WTC11 (cell line): ENCODE data around the gene SLIT3. TPM values are rescaled to one million over a fixed set of nuclear protein-coding genes. Genes with fewer than 3 reads are reported as not detected.

Experiments
- ATAC-seq: fragments of 200-7000 bp; cut with Tn5 transposase; 2 replicates; pipeline ENCODE4 v1.10.0; 2021; ENCODE audit warnings: mild to moderate bottlenecking, moderate library complexity
- CTCF ChIA-PET: fragments of 300-600 bp; sonication (Branson Sonifier 250); formaldehyde crosslinking; loops from one replicate; lab custom pipeline; 2021; ENCODE audit warnings: antibody characterized with exemption; lab: Charles Lee
- POLR2A ChIA-PET: fragments of 350-600 bp; sonication (Branson Sonifier 250); formaldehyde crosslinking; loops from one replicate; lab custom pipeline; 2021; ENCODE audit warnings: antibody characterized with exemption; lab: Charles Lee
- DNase-seq: peaks from one replicate; pipeline ENCODE4 v3.0.0; 2021; ENCODE audit warnings: low spot score
- H3K27ac Mint-ChIP-seq: 2 replicates; pipeline ENCODE4 v1.8.0; 2021; ENCODE audit warnings: mixed read lengths
- H3K27me3 Mint-ChIP-seq: 2 replicates; pipeline ENCODE4 v1.8.0; 2021; ENCODE audit warnings: low read depth, mild to moderate bottlenecking, moderate library complexity, mixed read lengths
- H3K36me3 Mint-ChIP-seq: 2 replicates; pipeline ENCODE4 v1.8.0; 2021; ENCODE audit warnings: mixed read lengths
- H3K4me1 Mint-ChIP-seq: 2 replicates; pipeline ENCODE4 v1.8.0; 2022; ENCODE audit warnings: mixed read lengths
- H3K4me3 Mint-ChIP-seq: 2 replicates; pipeline ENCODE4 v1.8.0; 2021; ENCODE audit warnings: mild to moderate bottlenecking, moderate library complexity, mixed read lengths
- H3K9me3 Mint-ChIP-seq: 2 replicates; pipeline ENCODE4 v1.8.0; 2021; ENCODE audit warnings: mixed read lengths
- CDX4 ChIP-seq: fragments of 250-450 bp; sonication (Bioruptor Pico); IDR thresholded peaks from 2 replicates; pipeline ENCODE4 v1.9.0; 2021; ENCODE audit warnings: moderate library complexity, mild to moderate bottlenecking, inconsistent platforms, borderline replicate concordance
- CREB1 ChIP-seq: sonication (generic); formaldehyde crosslinking; IDR thresholded peaks from 2 replicates; pipeline ENCODE4 v1.8.0; 2023; ENCODE audit warnings: mild to moderate bottlenecking, missing genetic modification reagents
- CTCF ChIP-seq: fragments of 200-600 bp; IDR thresholded peaks from 2 replicates; pipeline ENCODE4 v1.8.0; 2022; ENCODE audit warnings: antibody characterized with exemption
- EMX1 ChIP-seq: fragments of 250-450 bp; sonication (Bioruptor Pico); IDR thresholded peaks from 2 replicates; pipeline ENCODE4 v1.8.0; 2021; ENCODE audit warnings: mild to moderate bottlenecking
- ESRRA ChIP-seq: sonication (generic); formaldehyde crosslinking; IDR thresholded peaks from 2 replicates; pipeline ENCODE4 v1.8.1; 2022; ENCODE audit warnings: mild to moderate bottlenecking, missing genetic modification reagents, borderline replicate concordance
- FOXJ3 ChIP-seq: sonication (generic); formaldehyde crosslinking; IDR thresholded peaks from 2 replicates; pipeline ENCODE4 v1.9.0; 2021; ENCODE audit warnings: missing genetic modification reagents, mild to moderate bottlenecking, borderline replicate concordance
- FOXK1 ChIP-seq: sonication (generic); formaldehyde crosslinking; IDR thresholded peaks from 2 replicates; pipeline ENCODE4 v1.8.0; 2022; ENCODE audit warnings: mild to moderate bottlenecking, moderate library complexity, missing genetic modification reagents
- FOXP1 ChIP-seq: sonication (generic); formaldehyde crosslinking; IDR thresholded peaks from 2 replicates; pipeline ENCODE4 v1.8.0; 2022; ENCODE audit warnings: missing genetic modification reagents, mild to moderate bottlenecking, moderate library complexity, borderline replicate concordance
- HMGXB4 ChIP-seq: sonication (generic); formaldehyde crosslinking; IDR thresholded peaks from 2 replicates; pipeline ENCODE4 v1.8.1; 2023; ENCODE audit warnings: mild to moderate bottlenecking, moderate library complexity, missing genetic modification reagents
- NFE2L1 ChIP-seq: sonication (generic); formaldehyde crosslinking; IDR thresholded peaks from 2 replicates; pipeline ENCODE4 v1.8.1; 2023; ENCODE audit warnings: missing genetic modification reagents
- PRRX2 ChIP-seq: fragments of 250-450 bp; sonication (Bioruptor Pico); IDR thresholded peaks from 2 replicates; pipeline ENCODE4 v1.8.0; 2021; ENCODE audit warnings: mild to moderate bottlenecking
- SMAD3 ChIP-seq: sonication (generic); formaldehyde crosslinking; IDR thresholded peaks from 2 replicates; pipeline ENCODE4 v1.8.0; 2022; ENCODE audit warnings: missing genetic modification reagents, mild to moderate bottlenecking, borderline replicate concordance
- STAT6 ChIP-seq: sonication (generic); formaldehyde crosslinking; conservative IDR thresholded peaks from 2 replicates; pipeline ENCODE4 v1.8.1; 2023; ENCODE audit warnings: mild to moderate bottlenecking, low read depth, missing genetic modification reagents, moderate library complexity
- ZNF138 ChIP-seq: sonication (generic); formaldehyde crosslinking; conservative IDR thresholded peaks from 2 replicates; pipeline ENCODE4 v1.8.1; 2022; ENCODE audit warnings: mild to moderate bottlenecking, moderate library complexity, missing genetic modification reagents
- ZNF317 ChIP-seq: sonication (generic); formaldehyde crosslinking; IDR thresholded peaks from 2 replicates; pipeline ENCODE4 v1.8.1; 2023; ENCODE audit warnings: low read depth, mild to moderate bottlenecking, moderate library complexity, missing genetic modification reagents, borderline replicate concordance
- ZNF512 ChIP-seq: sonication (generic); formaldehyde crosslinking; IDR thresholded peaks from 2 replicates; pipeline ENCODE4 v1.8.1; 2022; ENCODE audit warnings: missing genetic modification reagents, borderline replicate concordance
- total RNA-seq: library from RNA; stranded (reverse); gene quantifications from 3 replicates; pipeline ENCODE4 v1.2.3, GENCODE V29; 2021
- TF ChIP-seq, protein P1 (sequence below): sonication (generic); formaldehyde crosslinking; IDR thresholded peaks from 2 replicates; pipeline ENCODE4 v1.8.1; 2023; ENCODE audit warnings: mild to moderate bottlenecking, missing genetic modification reagents, moderate library complexity
- TF ChIP-seq, protein P2 (sequence below): sonication (generic); formaldehyde crosslinking; IDR thresholded peaks from 2 replicates; pipeline ENCODE4 v1.8.1; 2022; ENCODE audit warnings: mild to moderate bottlenecking, missing genetic modification reagents, moderate library complexity, borderline replicate concordance
- TF ChIP-seq, protein P3 (sequence below): sonication (generic); formaldehyde crosslinking; IDR thresholded peaks from 2 replicates; pipeline ENCODE4 v1.8.0; 2022; ENCODE audit warnings: mild to moderate bottlenecking, missing genetic modification reagents
- TF ChIP-seq, protein P4 (sequence below): sonication (generic); formaldehyde crosslinking; conservative IDR thresholded peaks from 2 replicates; pipeline ENCODE4 v1.8.1; 2022; ENCODE audit warnings: mild to moderate bottlenecking, missing genetic modification reagents
- TF ChIP-seq, protein P5 (sequence below): sonication (generic); formaldehyde crosslinking; IDR thresholded peaks from 2 replicates; pipeline ENCODE4 v1.8.1; 2023; ENCODE audit warnings: mild to moderate bottlenecking, missing genetic modification reagents

The SLIT3 gene
- total RNA-seq, 1 experiment from 2014 or later: 1.9 TPM

DNA sequence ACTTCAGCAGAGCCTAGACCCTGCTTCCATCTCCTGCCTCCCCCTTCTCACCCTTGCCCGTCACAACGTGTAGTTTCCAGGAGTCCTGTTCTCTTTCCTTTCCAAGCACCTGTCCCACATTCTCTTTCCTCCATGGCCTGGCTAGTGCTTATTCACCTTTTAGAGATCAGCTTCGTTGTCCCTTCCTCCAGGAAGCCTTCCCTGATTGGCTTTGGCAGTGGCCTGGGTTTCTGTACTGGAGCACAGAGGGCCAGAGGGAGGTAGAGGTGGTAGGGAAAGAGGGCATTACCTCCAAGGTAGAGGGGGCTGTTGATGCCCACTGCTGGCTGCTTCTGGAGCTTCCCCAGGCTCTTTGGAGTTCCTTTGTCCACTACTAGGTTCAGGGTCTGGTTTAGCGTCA, 628.1 kb downstream of the SLIT3 start:
- no peak for ATAC-seq
- H3K4me1 Mint-ChIP-seq: 0 out of 2 replicates have a peak, but pooled peaks cover 7% of the 10 kb centered on the region
- CTCF ChIA-PET: interaction anchor here (0.5 kb wide), 1 partner anchor 80 kb away, joined by 4 read pairs; no protein-coding TSS in a partner anchor
- no peak overlapping the region for H3K4me3 Mint-ChIP-seq
- no peaks in the 10 kb centered on the region for H3K27me3 Mint-ChIP-seq
- no peaks in the 10 kb centered on the region for H3K36me3 Mint-ChIP-seq
- H3K27ac Mint-ChIP-seq: no peak overlapping the region
- TF ChIP-seq, protein P1, sequence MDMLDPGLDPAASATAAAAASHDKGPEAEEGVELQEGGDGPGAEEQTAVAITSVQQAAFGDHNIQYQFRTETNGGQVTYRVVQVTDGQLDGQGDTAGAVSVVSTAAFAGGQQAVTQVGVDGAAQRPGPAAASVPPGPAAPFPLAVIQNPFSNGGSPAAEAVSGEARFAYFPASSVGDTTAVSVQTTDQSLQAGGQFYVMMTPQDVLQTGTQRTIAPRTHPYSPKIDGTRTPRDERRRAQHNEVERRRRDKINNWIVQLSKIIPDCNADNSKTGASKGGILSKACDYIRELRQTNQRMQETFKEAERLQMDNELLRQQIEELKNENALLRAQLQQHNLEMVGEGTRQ: no peak
- no peak for TF ChIP-seq PRRX2 (CRISPR knock-in tag)
- TF ChIP-seq FOXJ3 (CRISPR knock-in tag): no peak
- TF ChIP-seq HMGXB4 (CRISPR knock-in tag): no peak
- TF ChIP-seq CREB1 (CRISPR knock-in tag): no peak
- TF ChIP-seq, protein P2, sequence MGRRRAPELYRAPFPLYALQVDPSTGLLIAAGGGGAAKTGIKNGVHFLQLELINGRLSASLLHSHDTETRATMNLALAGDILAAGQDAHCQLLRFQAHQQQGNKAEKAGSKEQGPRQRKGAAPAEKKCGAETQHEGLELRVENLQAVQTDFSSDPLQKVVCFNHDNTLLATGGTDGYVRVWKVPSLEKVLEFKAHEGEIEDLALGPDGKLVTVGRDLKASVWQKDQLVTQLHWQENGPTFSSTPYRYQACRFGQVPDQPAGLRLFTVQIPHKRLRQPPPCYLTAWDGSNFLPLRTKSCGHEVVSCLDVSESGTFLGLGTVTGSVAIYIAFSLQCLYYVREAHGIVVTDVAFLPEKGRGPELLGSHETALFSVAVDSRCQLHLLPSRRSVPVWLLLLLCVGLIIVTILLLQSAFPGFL: no peak
- no peak for TF ChIP-seq FOXP1 (CRISPR knock-in tag)
- TF ChIP-seq CTCF: no peak
- TF ChIP-seq, protein P3, sequence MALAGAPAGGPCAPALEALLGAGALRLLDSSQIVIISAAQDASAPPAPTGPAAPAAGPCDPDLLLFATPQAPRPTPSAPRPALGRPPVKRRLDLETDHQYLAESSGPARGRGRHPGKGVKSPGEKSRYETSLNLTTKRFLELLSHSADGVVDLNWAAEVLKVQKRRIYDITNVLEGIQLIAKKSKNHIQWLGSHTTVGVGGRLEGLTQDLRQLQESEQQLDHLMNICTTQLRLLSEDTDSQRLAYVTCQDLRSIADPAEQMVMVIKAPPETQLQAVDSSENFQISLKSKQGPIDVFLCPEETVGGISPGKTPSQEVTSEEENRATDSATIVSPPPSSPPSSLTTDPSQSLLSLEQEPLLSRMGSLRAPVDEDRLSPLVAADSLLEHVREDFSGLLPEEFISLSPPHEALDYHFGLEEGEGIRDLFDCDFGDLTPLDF (CRISPR knock-in tag): no peak
- TF ChIP-seq FOXK1 (CRISPR knock-in tag): no peak
- TF ChIP-seq ESRRA (CRISPR knock-in tag): no peak
- TF ChIP-seq, protein P4, sequence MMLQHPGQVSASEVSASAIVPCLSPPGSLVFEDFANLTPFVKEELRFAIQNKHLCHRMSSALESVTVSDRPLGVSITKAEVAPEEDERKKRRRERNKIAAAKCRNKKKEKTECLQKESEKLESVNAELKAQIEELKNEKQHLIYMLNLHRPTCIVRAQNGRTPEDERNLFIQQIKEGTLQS (CRISPR knock-in tag): no peak
- TF ChIP-seq, all 79 proteins: peak for 0
- DNase-seq: no peak
- H3K9me3 Mint-ChIP-seq: no peaks in the 10 kb centered on the region
- POLR2A ChIA-PET: no interaction called here

GRCh38 chr5:168672016-168672415, 628.9 kb downstream of the SLIT3 start:
- no peak for ATAC-seq
- Mint-ChIP-seq H3K9me3 (no peaks in the 10 kb centered on the region), H3K4me3 (no peak overlapping the region), H3K27ac (no peak overlapping the region), H3K4me1 (0 out of 2 replicates have a peak, but pooled peaks cover 7% of the 10 kb centered on the region), H3K36me3 (no peaks in the 10 kb centered on the region), H3K27me3 (no peaks in the 10 kb centered on the region)
- ChIA-PET CTCF (no interaction called here), POLR2A (no interaction called here)
- no peak for DNase-seq
- TF ChIP-seq, protein P5, sequence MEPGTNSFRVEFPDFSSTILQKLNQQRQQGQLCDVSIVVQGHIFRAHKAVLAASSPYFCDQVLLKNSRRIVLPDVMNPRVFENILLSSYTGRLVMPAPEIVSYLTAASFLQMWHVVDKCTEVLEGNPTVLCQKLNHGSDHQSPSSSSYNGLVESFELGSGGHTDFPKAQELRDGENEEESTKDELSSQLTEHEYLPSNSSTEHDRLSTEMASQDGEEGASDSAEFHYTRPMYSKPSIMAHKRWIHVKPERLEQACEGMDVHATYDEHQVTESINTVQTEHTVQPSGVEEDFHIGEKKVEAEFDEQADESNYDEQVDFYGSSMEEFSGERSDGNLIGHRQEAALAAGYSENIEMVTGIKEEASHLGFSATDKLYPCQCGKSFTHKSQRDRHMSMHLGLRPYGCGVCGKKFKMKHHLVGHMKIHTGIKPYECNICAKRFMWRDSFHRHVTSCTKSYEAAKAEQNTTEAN (CRISPR knock-in tag): no peak
- TF ChIP-seq ZNF512 (CRISPR knock-in tag) (no peak), ZNF317 (no peak), CDX4 (CRISPR knock-in tag) (no peak), STAT6 (CRISPR knock-in tag) (no peak), SMAD3 (CRISPR knock-in tag) (no peak), ZNF138 (no peak), NFE2L1 (CRISPR knock-in tag) (no peak), EMX1 (CRISPR knock-in tag) (no peak)
